NCI-H524 (cell line): Measurements from ENCODE around the gene EIF4A2.
"Not testable (repeated sequence)": the region's sequence is repeated elsewhere in the genome, so short reads cannot be mapped to it uniquely, and the experiment has no call there.

Experiments used
- DNase-seq, 2 experiments: peaks; one replicate each; lab custom pipeline; 2025; lab: John Stamatoyannopoulos, UW

EIF4A2 gene

DNA sequence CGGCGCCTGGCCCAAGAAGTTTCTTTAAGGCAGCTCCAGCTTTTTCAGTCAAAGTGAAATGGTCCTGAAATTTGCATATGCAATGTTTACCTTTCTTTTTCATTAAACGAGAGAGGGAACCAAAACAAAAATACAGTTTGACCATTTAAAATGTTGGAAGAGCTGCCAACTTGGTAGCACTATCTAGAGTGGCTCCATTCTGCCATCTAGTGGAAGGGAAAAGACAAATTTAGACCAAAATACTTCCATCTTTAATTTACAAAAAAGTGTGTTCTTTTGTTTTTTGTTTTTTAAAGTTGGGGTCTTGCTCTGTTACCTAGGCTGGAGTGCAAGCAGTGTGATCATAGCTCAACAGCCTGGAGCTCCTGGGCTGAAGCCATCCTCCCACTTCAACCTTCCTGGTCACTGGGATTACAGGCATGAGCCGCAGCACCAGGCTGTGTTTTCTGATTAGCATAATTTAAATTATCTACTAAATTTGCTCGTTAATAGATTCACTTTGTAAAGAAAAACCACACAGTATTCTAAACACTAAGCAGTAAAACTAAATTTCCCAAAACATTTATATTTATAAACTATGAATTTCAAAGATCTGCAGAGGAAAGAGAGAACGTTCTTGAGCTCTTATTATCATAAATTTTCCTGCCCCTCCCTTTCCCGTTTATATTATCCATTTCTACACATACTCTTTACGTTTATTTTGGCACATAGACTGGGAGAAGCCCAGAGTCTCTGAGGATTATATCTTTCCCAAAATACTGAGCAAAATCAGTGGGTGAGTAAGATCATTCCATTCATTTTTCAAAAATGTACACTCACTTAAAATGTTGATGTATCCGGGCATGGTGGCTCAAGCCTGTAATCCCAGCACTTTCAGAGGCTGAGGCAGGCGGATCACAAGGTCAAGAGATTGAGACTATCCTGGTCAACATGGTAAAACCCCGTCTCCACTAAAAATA is 38.3 kb downstream of the EIF4A2 start:
- DNase-seq: peak; percentile 51 to 60

DNA sequence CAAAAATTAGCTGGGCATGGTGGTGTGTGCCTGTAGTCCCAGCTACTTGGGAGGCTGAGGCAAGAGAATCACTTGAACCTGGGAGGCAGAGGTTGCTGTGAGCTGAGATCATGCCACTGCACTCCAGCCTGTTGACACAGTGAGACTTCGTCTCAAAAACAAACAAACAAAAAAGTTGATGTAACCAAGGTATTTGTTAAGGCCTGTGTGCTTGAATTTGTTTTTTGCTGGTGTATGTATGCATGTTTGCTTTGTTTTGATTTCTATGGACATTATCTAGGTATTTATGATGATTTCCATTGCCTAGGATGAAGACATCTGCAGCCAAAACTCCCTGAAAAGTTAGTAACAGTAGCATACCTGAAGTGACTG is 39.0 kb downstream of the EIF4A2 start:
- DNase-seq: not testable (repeated sequence)

- DNase-seq: no peak
Measured at GRCh38 chr3:186823386-186823785, 40.0 kb downstream of the EIF4A2 start.

DNA sequence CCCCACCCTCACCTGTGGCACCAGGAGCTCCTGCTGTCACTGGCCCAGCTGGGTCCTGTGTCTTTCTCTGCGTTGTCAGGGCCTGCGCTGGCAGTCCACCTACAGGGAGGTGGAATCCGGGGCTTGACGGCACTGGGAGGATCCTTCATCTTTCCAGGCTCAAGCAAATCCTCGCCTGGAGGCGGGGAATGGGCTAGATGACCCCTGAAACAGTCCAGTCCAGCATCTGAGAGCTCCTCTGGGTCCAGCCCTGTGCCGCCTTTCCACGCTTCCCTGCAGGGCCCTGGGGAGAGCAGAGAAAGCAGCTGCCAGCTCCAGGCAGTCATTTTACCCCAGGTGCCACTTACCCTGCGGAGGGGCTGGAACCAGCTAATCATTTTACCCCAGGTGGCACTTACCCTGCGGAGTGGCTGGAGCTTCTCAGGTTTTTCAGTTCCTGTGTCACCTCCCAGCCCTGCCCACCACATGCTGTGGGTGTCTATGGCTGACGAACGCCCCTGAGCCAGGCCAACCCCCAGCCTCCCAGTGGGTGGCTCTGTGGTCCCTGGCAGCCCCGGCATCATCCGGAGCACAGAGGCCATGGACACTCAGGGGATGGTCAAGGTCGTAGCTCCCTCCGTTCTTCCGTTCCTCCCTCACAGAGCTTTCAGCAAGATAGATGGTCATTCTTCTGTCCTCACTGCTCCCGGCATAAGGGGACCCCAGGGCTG is 41.2 kb downstream of the EIF4A2 start:
- peak in 1 of 2 experiments; percentile 46 for DNase-seq

GRCh38 chr3:186825294-186825821 is 42.0 kb downstream of the EIF4A2 start:
- DNase-seq: peak in 1 of 2 experiments; percentile 60

DNA sequence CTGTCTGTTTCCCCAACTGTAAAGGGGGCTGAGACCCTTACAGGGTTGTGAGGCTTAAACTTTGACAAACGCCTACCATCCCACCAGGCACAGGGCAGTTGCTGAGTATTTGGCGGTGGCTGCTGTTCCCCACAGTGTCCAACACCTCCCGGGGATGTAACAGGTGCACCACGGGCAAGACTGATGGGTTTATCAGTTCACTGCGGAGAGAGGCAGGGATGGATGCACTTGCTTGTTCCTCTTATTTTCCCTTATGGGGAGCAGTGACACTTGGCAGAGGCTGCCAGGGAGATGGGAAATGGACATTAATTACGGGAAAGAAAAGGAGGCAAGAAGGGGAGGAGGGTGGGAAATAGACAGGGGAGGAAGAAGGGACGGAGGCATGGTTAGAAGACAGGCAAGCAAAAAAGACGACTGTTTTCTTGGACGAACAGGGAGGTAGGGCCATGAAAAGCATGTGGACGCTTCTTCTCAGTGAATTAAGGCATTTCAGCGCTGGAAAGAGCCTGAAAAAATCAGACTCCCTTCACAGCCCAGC is 42.6 kb downstream of the EIF4A2 start:
- DNase-seq: peak in 1 of 2 experiments; percentile 44

GRCh38 chr3:186826410-186826975 is 43.1 kb downstream of the EIF4A2 start:
- peak in 1 of 2 experiments; percentile 41 for DNase-seq

DNA sequence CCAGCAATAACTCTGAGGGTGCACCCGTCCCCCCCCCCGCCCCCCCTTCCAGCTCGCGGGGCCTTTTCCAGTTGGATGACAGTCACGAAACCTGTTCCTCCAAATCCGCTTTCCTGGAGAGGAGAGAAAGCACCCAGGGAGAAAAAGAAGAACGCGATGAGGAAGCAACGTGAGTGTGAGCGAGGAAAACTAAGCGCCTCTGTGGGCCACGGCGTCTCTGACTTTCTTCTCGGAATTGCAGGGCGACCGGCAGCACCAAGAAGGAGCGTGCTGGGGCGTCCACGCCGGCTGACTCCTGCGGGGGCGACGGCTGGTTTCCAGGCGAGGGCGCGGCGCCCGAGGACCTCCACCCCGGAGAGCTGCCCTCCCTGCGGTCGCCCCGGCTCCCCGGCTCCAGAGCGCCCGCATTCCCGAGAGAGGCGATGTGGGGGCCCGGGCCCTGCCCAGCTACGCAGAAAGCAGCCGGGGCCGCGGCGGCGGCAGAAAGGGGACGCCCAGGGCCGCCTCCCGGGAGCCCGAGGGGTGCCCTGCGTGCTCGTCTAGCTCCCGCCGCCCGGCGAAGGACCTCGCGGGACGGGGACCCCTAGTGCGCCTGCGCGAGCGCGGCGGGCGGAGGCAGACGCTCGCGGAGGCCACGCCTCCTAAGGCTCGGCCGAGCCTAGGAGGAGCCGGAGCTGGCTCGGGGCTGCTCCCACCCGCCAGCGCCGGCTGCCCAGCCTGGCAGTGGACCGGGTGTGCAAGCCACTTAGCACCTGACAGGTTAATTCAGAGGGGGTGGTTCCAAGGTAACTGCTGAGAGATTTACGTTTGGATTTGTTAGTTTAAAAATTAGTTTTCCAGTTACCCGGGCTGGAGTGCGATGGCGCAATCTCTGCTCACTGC is 43.8 kb downstream of the EIF4A2 start:
- DNase-seq: peak; percentile 81 to 95

DNA sequence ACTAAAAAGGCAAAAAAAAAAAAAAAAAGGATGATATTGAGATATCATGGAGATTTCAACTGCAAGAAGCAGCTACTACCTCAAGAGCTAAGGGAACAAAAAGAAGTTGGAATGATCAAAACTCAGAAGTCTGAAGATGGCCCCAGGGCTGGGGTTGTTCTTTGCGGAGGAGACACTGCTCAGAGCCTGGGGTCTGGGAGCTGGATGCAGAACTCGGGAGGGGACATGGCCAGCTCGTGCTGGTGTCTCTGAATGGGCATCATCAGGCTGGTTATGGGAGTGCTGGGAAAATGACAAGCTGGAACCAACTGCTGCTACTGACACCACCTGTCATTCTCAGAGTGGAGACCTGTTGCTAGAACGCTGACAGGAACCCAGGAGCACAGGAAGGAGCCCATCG is 45.0 kb downstream of the EIF4A2 start:
- peak; percentile 12 to 50 for DNase-seq

GRCh38 chr3:186831798-186832197 is 48.4 kb downstream of the EIF4A2 start:
- no peak for DNase-seq

DNA sequence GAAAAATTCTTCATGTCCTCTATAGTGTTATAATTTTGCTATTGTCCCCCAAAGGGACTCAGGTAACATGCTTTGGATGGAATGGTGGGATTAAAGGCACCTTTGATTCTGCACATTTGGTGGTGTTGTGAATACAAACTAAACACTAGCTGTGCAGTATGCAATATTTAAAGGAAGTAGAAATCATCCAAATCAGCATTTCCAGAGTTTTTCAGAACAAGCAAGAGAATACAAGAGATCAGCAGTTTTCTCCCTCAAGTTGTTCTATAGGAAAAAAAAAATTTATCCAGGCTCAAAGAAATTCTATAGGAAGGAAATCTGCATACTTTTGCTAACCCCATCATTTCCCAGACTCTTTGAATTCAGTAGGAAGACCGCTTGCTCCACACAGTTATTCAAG is 48.9 kb downstream of the EIF4A2 start:
- DNase-seq: no peak
